Tibial nerve (tissue), 4 donors: ENCODE results near the gene ABR.

Experiments used
- CTCF ChIP-seq, 5 experiments: fragments of 200-600 bp in 3 of 5; fragments of 450-650 bp in 2 of 5; sonication (generic) in 3 of 5; IDR thresholded peaks; one replicate each; pipeline ENCODE4 v1.5.1; 2016 to 2019; ENCODE audit warnings: antibody characterized with exemption in 5 of 5, mild to moderate bottlenecking in 3 of 5, moderate library complexity in 2 of 5
- EP300 ChIP-seq, 2 donors: sonication (generic); formaldehyde crosslinking; IDR thresholded peaks; one replicate each; pipeline ENCODE4 v1.6.1; 2017; ENCODE audit warnings: antibody characterized with exemption in 2 of 2, mild to moderate bottlenecking in 1 of 2
- POLR2A ChIP-seq, 2 donors: fragments of 450-650 bp; IDR thresholded peaks; one replicate each; pipeline ENCODE4 v1.6.1; 2017; ENCODE audit warnings: antibody characterized with exemption in 2 of 2, mild to moderate bottlenecking in 2 of 2, moderate library complexity in 2 of 2

GRCh38 chr17:1004769-1005295, 174.9 kb downstream of the ABR start:
- TF ChIP-seq CTCF (IDR thresholded peaks at IDR 0.05) (no peak), EP300 (IDR thresholded peaks at IDR 0.05) (no peak), POLR2A (IDR thresholded peaks at IDR 0.05) (no peak)
